SK-N-SH (cell line): Measurements from ENCODE around the gene SORBS1. TPM values are rescaled to one million over a fixed set of nuclear protein-coding genes. Genes with fewer than 3 reads are reported as not detected.

Experiments used
- CTCF ChIA-PET: fragments of 300-600, 350-600 bp; formaldehyde crosslinking; extraction: SDS; loops from one replicate; lab custom pipeline; 2021; lab: Yijun Ruan, JAX
- POLR2A ChIA-PET: fragments of 350-600 bp; sonication (Branson Sonifier 250); formaldehyde crosslinking; extraction: SDS; loops from one replicate; lab custom pipeline; 2020; ENCODE audit warnings: antibody characterized with exemption, inconsistent platforms; lab: Yijun Ruan, JAX
- DNase-seq: peaks from one replicate; pipeline ENCODE4 v3.0.0; 2012
- H2AFZ ChIP-seq: fragments of 200-600 bp; sonication (generic); 2 replicates; pipeline ENCODE4 v1.8.1; 2016; ENCODE audit warnings: antibody characterized with exemption, mild to moderate bottlenecking, low read depth
- H3F3A ChIP-seq: fragments of 200-600 bp; sonication (generic); replicated peaks from 2 replicates; pipeline ENCODE3; 2016; ENCODE audit warnings: antibody characterized with exemption, mild to moderate bottlenecking; ENCODE audit not compliant: insufficient read depth
- H3K27ac ChIP-seq, 2 experiments: fragments of 200-500 bp in 1 of 2; fragments of 200-600 bp in 1 of 2; sonication (Bioruptor generic) in 1 of 2; sonication (generic), shearing (Covaris generic) in 1 of 2; 2 replicates each; pipeline versions ENCODE4 v1.5.1 to v1.6.1; 2014 to 2016; ENCODE audit warnings: low read depth in 2 of 2, inconsistent platforms in 1 of 2, low read length in 1 of 2, mild to moderate bottlenecking in 1 of 2, mixed read lengths in 1 of 2
- H3K27me3 ChIP-seq: fragments of 200-600 bp; sonication (generic), shearing (Covaris generic); 2 replicates; pipeline ENCODE4 v1.6.1; 2016; ENCODE audit warnings: mixed run types; ENCODE audit not compliant: insufficient read depth
- H3K36me3 ChIP-seq, 2 experiments: fragments of 200-500 bp in 1 of 2; fragments of 200-600 bp in 1 of 2; sonication (Bioruptor generic) in 1 of 2; sonication (generic) in 1 of 2; replicated peaks in 1 of 2; 2 replicates each; pipeline versions ENCODE3 to v1.5.1; 2014 to 2016; ENCODE audit warnings: low read length in 1 of 2, mild to moderate bottlenecking in 1 of 2; ENCODE audit not compliant: insufficient read depth in 2 of 2, control insufficient read depth in 1 of 2
- H3K4me1 ChIP-seq, 2 experiments: fragments of 200-500 bp in 1 of 2; fragments of 200-600 bp in 1 of 2; sonication (Bioruptor generic) in 1 of 2; sonication (generic), shearing (Covaris generic) in 1 of 2; 2 replicates each; pipeline versions ENCODE4 v1.5.1 to v1.6.1; 2014 to 2016; ENCODE audit warnings: low read depth in 1 of 2, low read length in 1 of 2, mixed run types in 1 of 2; ENCODE audit not compliant: insufficient read depth in 2 of 2, control insufficient read depth in 1 of 2
- H3K4me2 ChIP-seq: fragments of 200-600 bp; sonication (generic), shearing (Covaris generic); 2 replicates; pipeline ENCODE4 v1.6.1; 2017; ENCODE audit warnings: mixed run types
- H3K4me3 ChIP-seq, 2 experiments: fragments of 200-500 bp in 1 of 2; fragments of 200-600 bp in 1 of 2; sonication (Bioruptor generic) in 1 of 2; sonication (generic), shearing (Covaris generic) in 1 of 2; 2 replicates each; pipeline versions ENCODE4 v1.5.1 to v1.8.1; 2014 to 2016; ENCODE audit warnings: low read depth in 2 of 2, inconsistent platforms in 1 of 2, low read length in 1 of 2, mild to moderate bottlenecking in 1 of 2, mixed read lengths in 1 of 2, moderate library complexity in 1 of 2
- H3K79me2 ChIP-seq: fragments of 200-600 bp; sonication (generic); 2 replicates; pipeline ENCODE4 v1.8.1; 2017; ENCODE audit warnings: mild to moderate bottlenecking; ENCODE audit not compliant: insufficient read depth
- H3K9ac ChIP-seq: fragments of 200-600 bp; sonication (generic); 2 replicates; pipeline ENCODE4 v1.6.1; 2017; ENCODE audit warnings: mixed run types
- H3K9me2 ChIP-seq: fragments of 200-600 bp; sonication (generic); 2 replicates; pipeline ENCODE4 v1.6.1; 2017; ENCODE audit warnings: mixed run types
- H3K9me3 ChIP-seq: fragments of 200-600 bp; sonication (generic); 2 replicates; pipeline ENCODE4 v1.6.1; 2017; ENCODE audit warnings: mixed run types, mild to moderate bottlenecking, moderate library complexity
- H4K20me1 ChIP-seq: fragments of 200-600 bp; sonication (generic); 2 replicates; pipeline ENCODE4 v1.6.1; 2017; ENCODE audit warnings: mild to moderate bottlenecking, mixed run types; ENCODE audit not compliant: insufficient read depth
- CHD2 ChIP-seq: fragments of 150-350 bp; IDR thresholded peaks from 2 replicates; pipeline ENCODE4 v1.6.1; 2018; ENCODE audit warnings: low read length; ENCODE audit not compliant: partially characterized antibody
- CTCF ChIP-seq: fragments of 200-600 bp; sonication (generic); IDR thresholded peaks from 2 replicates; pipeline ENCODE4 v1.6.1; 2017; ENCODE audit warnings: antibody characterized with exemption, mild to moderate bottlenecking, moderate library complexity
- ELF1 ChIP-seq: IDR thresholded peaks from 2 replicates; pipeline ENCODE4 v1.4.0; 2012
- FOSL2 ChIP-seq: IDR thresholded peaks from 2 replicates; pipeline ENCODE4 v1.4.0; 2012; ENCODE audit warnings: low read depth, mild to moderate bottlenecking, moderate library complexity, borderline replicate concordance
- FOXM1 ChIP-seq: IDR thresholded peaks from 2 replicates; pipeline ENCODE4 v1.4.0; 2012; ENCODE audit warnings: low read depth, mild to moderate bottlenecking
- GABPA ChIP-seq: IDR thresholded peaks from 2 replicates; pipeline ENCODE4 v1.4.0; 2012; ENCODE audit warnings: low read depth, mild to moderate bottlenecking
- MXI1 ChIP-seq: IDR thresholded peaks from 2 replicates; pipeline ENCODE4 v1.6.1; 2012; ENCODE audit warnings: mild to moderate bottlenecking, low read depth, low read length, improper control_type of control experiment
- POLR2AphosphoS5 ChIP-seq: IDR thresholded peaks from 2 replicates; pipeline ENCODE4 v1.6.1; 2012; ENCODE audit warnings: low read depth, low read length
- TEAD4 ChIP-seq: IDR thresholded peaks from 2 replicates; pipeline ENCODE4 v1.4.0; 2012; ENCODE audit warnings: mild to moderate bottlenecking, borderline replicate concordance; ENCODE audit not compliant: insufficient read depth
- ZBTB33 ChIP-seq: IDR thresholded peaks from 2 replicates; pipeline ENCODE4 v1.4.0; 2012; ENCODE audit warnings: low read depth, borderline replicate concordance
- WGBS: methylation state at CpG from one replicate; pipeline ENCODE4 v1.1.6; 2017; ENCODE audit warnings: low lambda C conversion rate; 5-methylcytosine and 5-hydroxymethylcytosine counted together
- polyA plus RNA-seq, 3 experiments: library from polyadenylated mRNA; depleted of rRNA; stranded (reverse); fragments of >200 nt; gene quantifications; 2 replicates each; pipeline ENCODE4 v1.2.3, GENCODE V29; 2012

SORBS1 gene
- polyA plus RNA-seq, 1 of the 3 experiments (the other 2 are of a cell fraction): 0.36 TPM

GRCh38 chr10:95336702-95337101 lies 224.5 kb downstream of the SORBS1 start (continued):
- TF ChIP-seq TEAD4: no peak

- Histone ChIP-seq H3K36me3 (no peaks in the 10 kb centered on the region), H3K4me1 (peaks cover 0 to 10% of the 10 kb centered on the region in 2 experiments; a peak in 1 of 4 replicates), H2AFZ (no peak overlapping the region), H3K27ac (no peak overlapping the region), H3K79me2 (no peaks in the 10 kb centered on the region), H3K9me2 (no peaks in the 10 kb centered on the region), H3K27me3 (no peaks in the 10 kb centered on the region), H3F3A (peaks cover 6% of the 10 kb centered on the region), H3K4me2 (no peak overlapping the region), H4K20me1 (no peaks in the 10 kb centered on the region), H3K9ac (no peak overlapping the region), H3K9me3 (no peaks in the 10 kb centered on the region), H3K4me3 (no peak overlapping the region)
- TF ChIP-seq POLR2AphosphoS5 (no peak), CHD2 (no peak)
- POLR2A ChIA-PET: no interaction called here
- CTCF ChIA-PET: interaction anchor here (1.0 to 1.5 kb wide), 2 partner anchors 89 to 153 kb away, joined by 4 to 5 read pairs; no protein-coding TSS in a partner anchor
- DNase-seq: no peak
- WGBS: 89% methylated on average over 10 of the region's 19 CpGs
Measured at GRCh38 chr10:95335933-95336699, 225.1 kb downstream of the SORBS1 start.

GRCh38 chr10:95334805-95335144 lies 226.4 kb downstream of the SORBS1 start:
- Histone ChIP-seq H3K9me2 (no peaks in the 10 kb centered on the region), H3K27ac (peak overlapping the region in 1 of 2 experiments; percentile 66; a peak in 2 of 4 replicates), H3K4me2 (peak overlapping the region; percentile 39), H3K36me3 (no peaks in the 10 kb centered on the region)
- CTCF ChIA-PET: interaction anchor here (1.3 kb wide), 1 partner anchor 88 kb away, joined by 3 read pairs; no protein-coding TSS in a partner anchor
- 82% methylated on average over 3 of the region's 3 CpGs for WGBS
- no peak for TF ChIP-seq FOSL2
- TF ChIP-seq CHD2: no peak
- no peak for TF ChIP-seq MXI1
- TF ChIP-seq ELF1: no peak
- TF ChIP-seq GABPA: no peak
- no peak for TF ChIP-seq CTCF
- TF ChIP-seq FOXM1: no peak
- TF ChIP-seq ZBTB33: no peak
- TF ChIP-seq, all 33 proteins: peak for 0
- no peaks in the 10 kb centered on the region for H4K20me1 ChIP-seq
- H3K27me3 ChIP-seq: no peaks in the 10 kb centered on the region
- H3K9me3 ChIP-seq: no peaks in the 10 kb centered on the region
- no peak for DNase-seq
- H3K4me3 ChIP-seq: no peak overlapping the region
- no peak overlapping the region for H3K9ac ChIP-seq
- H3K4me1 ChIP-seq: peaks cover 0 to 10% of the 10 kb centered on the region in 2 experiments; a peak in 1 of 4 replicates
- peak overlapping the region; percentile 85; the same call in 1 of the 2 replicates for H2AFZ ChIP-seq
- H3F3A ChIP-seq: peaks cover 6% of the 10 kb centered on the region
- no peaks in the 10 kb centered on the region for H3K79me2 ChIP-seq
- POLR2A ChIA-PET: no interaction called here
